Fibroblast of skin of right biceps (primary cell): ENCODE measurements around the gene ATOX1.
A peak's percentile ranks its signal among the peaks of the same experiment; 100 is the strongest.

Experiments used
- DNase-seq: peaks from one replicate; pipeline ENCODE4 v3.0.0-alpha.2; 2013

The ATOX1 gene

GRCh38 chr5:151696470-151697061 is 61.9 kb downstream of the ATOX1 start:
- DNase-seq = peak; percentile 100

- DNase-seq = no peak
These were observed 63.0 kb downstream of the ATOX1 start for GRCh38 chr5:151695464-151695863.

DNA sequence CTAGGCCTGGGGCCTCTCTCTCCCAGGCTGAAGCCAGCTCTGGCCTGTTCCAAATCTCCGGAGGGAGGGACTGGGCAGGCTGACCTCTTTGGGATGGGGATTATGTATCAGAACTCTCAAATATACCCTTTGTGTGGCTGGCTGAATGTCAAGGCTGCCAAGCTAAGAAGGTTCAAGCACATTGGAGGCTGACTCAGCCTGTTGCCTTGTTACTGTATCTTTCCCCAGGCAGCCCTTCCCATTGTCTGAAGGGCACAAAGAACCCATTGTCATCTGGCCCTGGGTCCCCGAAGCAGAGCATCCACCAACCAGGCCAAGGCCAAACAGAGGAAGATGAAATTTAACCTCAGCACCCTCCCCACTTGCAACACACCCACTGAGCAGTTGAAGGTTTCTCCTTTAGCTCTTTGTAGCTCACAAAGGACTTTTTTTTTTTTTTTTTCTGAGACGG is 64.4 kb downstream of the ATOX1 start:
- no peak for DNase-seq
